Panc1 (cell line): ENCODE measurements around the gene ERVFRD-1.
"Not testable (repeated sequence)": the region's sequence is repeated elsewhere in the genome, so short reads cannot be mapped to it uniquely, and the experiment has no call there.

Experiments used
- POLR2AphosphoS5 ChIP-seq: IDR thresholded peaks from 2 replicates; pipeline ENCODE4 v1.6.1; 2012; ENCODE audit warnings: mild to moderate bottlenecking, low read depth, low read length, moderate library complexity
- TF ChIP-seq, protein P1 (sequence below): fragments of 450-650 bp; IDR thresholded peaks from 2 replicates; pipeline ENCODE4 v1.5.1; 2017; ENCODE audit warnings: mild to moderate bottlenecking
- TF ChIP-seq, protein P2 (sequence below), 2 experiments: IDR thresholded peaks; 2 replicates each; pipeline ENCODE4 v1.6.1; 2011 to 2012; ENCODE audit warnings: low read depth in 2 of 2, control low read depth in 1 of 2, low read length in 1 of 2, mild to moderate bottlenecking in 1 of 2, moderate library complexity in 1 of 2; ENCODE audit not compliant: insufficient read depth in 1 of 2

DNA sequence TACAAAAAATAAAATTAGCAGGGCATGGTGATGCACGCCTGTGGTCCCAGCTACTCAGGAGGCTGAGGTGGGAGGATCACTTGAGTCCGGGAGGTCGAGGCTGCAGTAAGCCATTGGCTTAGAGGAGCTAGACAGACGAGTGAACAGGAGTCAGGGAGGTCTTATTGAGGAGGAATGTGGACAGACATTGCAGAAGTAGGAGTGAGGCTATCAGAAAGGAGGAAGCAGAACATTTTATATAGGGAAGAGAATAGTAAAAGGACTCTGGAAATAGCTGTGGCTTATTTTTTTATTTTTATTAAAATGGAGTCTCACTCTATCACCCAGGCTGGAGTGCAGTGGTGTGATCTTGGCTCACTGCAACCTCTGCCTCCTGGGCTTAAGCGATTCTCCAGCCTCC is 20.4 kb downstream of the ERVFRD-1 start:
- TF ChIP-seq, protein P1, sequence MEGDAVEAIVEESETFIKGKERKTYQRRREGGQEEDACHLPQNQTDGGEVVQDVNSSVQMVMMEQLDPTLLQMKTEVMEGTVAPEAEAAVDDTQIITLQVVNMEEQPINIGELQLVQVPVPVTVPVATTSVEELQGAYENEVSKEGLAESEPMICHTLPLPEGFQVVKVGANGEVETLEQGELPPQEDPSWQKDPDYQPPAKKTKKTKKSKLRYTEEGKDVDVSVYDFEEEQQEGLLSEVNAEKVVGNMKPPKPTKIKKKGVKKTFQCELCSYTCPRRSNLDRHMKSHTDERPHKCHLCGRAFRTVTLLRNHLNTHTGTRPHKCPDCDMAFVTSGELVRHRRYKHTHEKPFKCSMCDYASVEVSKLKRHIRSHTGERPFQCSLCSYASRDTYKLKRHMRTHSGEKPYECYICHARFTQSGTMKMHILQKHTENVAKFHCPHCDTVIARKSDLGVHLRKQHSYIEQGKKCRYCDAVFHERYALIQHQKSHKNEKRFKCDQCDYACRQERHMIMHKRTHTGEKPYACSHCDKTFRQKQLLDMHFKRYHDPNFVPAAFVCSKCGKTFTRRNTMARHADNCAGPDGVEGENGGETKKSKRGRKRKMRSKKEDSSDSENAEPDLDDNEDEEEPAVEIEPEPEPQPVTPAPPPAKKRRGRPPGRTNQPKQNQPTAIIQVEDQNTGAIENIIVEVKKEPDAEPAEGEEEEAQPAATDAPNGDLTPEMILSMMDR, result not testable (repeated sequence)
- not testable (repeated sequence) for TF ChIP-seq POLR2AphosphoS5
- TF ChIP-seq, protein P2, sequence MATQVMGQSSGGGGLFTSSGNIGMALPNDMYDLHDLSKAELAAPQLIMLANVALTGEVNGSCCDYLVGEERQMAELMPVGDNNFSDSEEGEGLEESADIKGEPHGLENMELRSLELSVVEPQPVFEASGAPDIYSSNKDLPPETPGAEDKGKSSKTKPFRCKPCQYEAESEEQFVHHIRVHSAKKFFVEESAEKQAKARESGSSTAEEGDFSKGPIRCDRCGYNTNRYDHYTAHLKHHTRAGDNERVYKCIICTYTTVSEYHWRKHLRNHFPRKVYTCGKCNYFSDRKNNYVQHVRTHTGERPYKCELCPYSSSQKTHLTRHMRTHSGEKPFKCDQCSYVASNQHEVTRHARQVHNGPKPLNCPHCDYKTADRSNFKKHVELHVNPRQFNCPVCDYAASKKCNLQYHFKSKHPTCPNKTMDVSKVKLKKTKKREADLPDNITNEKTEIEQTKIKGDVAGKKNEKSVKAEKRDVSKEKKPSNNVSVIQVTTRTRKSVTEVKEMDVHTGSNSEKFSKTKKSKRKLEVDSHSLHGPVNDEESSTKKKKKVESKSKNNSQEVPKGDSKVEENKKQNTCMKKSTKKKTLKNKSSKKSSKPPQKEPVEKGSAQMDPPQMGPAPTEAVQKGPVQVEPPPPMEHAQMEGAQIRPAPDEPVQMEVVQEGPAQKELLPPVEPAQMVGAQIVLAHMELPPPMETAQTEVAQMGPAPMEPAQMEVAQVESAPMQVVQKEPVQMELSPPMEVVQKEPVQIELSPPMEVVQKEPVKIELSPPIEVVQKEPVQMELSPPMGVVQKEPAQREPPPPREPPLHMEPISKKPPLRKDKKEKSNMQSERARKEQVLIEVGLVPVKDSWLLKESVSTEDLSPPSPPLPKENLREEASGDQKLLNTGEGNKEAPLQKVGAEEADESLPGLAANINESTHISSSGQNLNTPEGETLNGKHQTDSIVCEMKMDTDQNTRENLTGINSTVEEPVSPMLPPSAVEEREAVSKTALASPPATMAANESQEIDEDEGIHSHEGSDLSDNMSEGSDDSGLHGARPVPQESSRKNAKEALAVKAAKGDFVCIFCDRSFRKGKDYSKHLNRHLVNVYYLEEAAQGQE (IDR thresholded peaks at IDR 0.05; ENCODE audit: insufficient read depth in 1 of 2, low read depth in 2 of 2, low read length in 1 of 2), result not testable (repeated sequence)
